ENCODE results near the gene RHBDD3. TPM values are rescaled to one million over a fixed set of nuclear protein-coding genes. Genes with fewer than 3 reads are reported as not detected.

The RHBDD3 gene
- total RNA-seq, 1 donor from 2014 or later: 65.1 TPM

- H3K4me1 Mint-ChIP-seq (ENCODE audit: low read depth): peaks cover 34% of the 10 kb centered on the region
- peak overlapping the region; percentile 86 for H3K4me3 Mint-ChIP-seq (ENCODE audit: low read depth)
- H3K36me3 Mint-ChIP-seq (ENCODE audit: insufficient read depth): peaks cover 18% of the 10 kb centered on the region
- H3K27ac Mint-ChIP-seq: peak overlapping the region; percentile 94
- no peak for TF ChIP-seq CTCF (IDR thresholded peaks at IDR 0.05; ENCODE audit: unreplicated experiment)
- H3K27me3 Mint-ChIP-seq: no peaks in the 10 kb centered on the region
- H3K9me3 Mint-ChIP-seq (ENCODE audit: low read depth): no peaks in the 10 kb centered on the region
- DNase-seq (ENCODE audit: low spot score, unreplicated experiment): no peak
Measured at GRCh38 chr22:29266564-29267461, 968 bp downstream of the RHBDD3 start.

GRCh38 chr22:29265929-29266328 is 1.9 kb downstream of the RHBDD3 start:
- DNase-seq (ENCODE audit: low spot score, unreplicated experiment): no peak
- no peak for TF ChIP-seq CTCF (IDR thresholded peaks at IDR 0.05; ENCODE audit: unreplicated experiment)
- no peaks in the 10 kb centered on the region for H3K27me3 Mint-ChIP-seq
- H3K27ac Mint-ChIP-seq: peak overlapping the region; percentile 94
- peaks cover 13% of the 10 kb centered on the region for H3K36me3 Mint-ChIP-seq (ENCODE audit: insufficient read depth)
- peak overlapping the region; percentile 86 for H3K4me3 Mint-ChIP-seq (ENCODE audit: low read depth)
- no peaks in the 10 kb centered on the region for H3K9me3 Mint-ChIP-seq (ENCODE audit: low read depth)
- peaks cover 27% of the 10 kb centered on the region for H3K4me1 Mint-ChIP-seq (ENCODE audit: low read depth)

GRCh38 chr22:29265305-29265704 is 2.5 kb downstream of the RHBDD3 start:
- Mint-ChIP-seq H3K27ac (no peak overlapping the region), H3K9me3 (ENCODE audit: low read depth) (no peaks in the 10 kb centered on the region), H3K36me3 (ENCODE audit: insufficient read depth) (peaks cover 11% of the 10 kb centered on the region), H3K4me3 (ENCODE audit: low read depth) (no peak overlapping the region), H3K4me1 (ENCODE audit: low read depth) (peaks cover 21% of the 10 kb centered on the region), H3K27me3 (no peaks in the 10 kb centered on the region)
- no peak for DNase-seq (ENCODE audit: low spot score, unreplicated experiment)
- no peak for TF ChIP-seq CTCF (IDR thresholded peaks at IDR 0.05; ENCODE audit: unreplicated experiment)

GRCh38 chr22:29263791-29264276 is 3.9 kb downstream of the RHBDD3 start:
- Mint-ChIP-seq H3K36me3 (ENCODE audit: insufficient read depth) (peaks cover 5% of the 10 kb centered on the region), H3K9me3 (ENCODE audit: low read depth) (no peaks in the 10 kb centered on the region), H3K27me3 (no peaks in the 10 kb centered on the region), H3K27ac (no peak overlapping the region), H3K4me1 (ENCODE audit: low read depth) (peaks cover 8% of the 10 kb centered on the region), H3K4me3 (ENCODE audit: low read depth) (no peak overlapping the region)
- TF ChIP-seq CTCF (IDR thresholded peaks at IDR 0.05; ENCODE audit: unreplicated experiment): no peak
- DNase-seq (ENCODE audit: low spot score, unreplicated experiment): no peak

GRCh38 chr22:29260601-29261315 is 7.0 kb downstream of the RHBDD3 start:
- H3K27ac Mint-ChIP-seq: no peak overlapping the region
- no peak for TF ChIP-seq CTCF (IDR thresholded peaks at IDR 0.05; ENCODE audit: unreplicated experiment)
- peaks cover 2% of the 10 kb centered on the region for H3K36me3 Mint-ChIP-seq (ENCODE audit: insufficient read depth)
- H3K4me1 Mint-ChIP-seq (ENCODE audit: low read depth): no peaks in the 10 kb centered on the region
- H3K27me3 Mint-ChIP-seq: no peaks in the 10 kb centered on the region
- DNase-seq (ENCODE audit: low spot score, unreplicated experiment): no peak
- no peak overlapping the region for H3K4me3 Mint-ChIP-seq (ENCODE audit: low read depth)
- H3K9me3 Mint-ChIP-seq (ENCODE audit: low read depth): no peaks in the 10 kb centered on the region

All from progenitor cell of endocrine pancreas (in vitro differentiated cells).